Right lobe of liver (tissue), 6 donors: Measurements from ENCODE around the gene RGS16. TPM values are rescaled to one million over a fixed set of nuclear protein-coding genes. Genes with fewer than 3 reads are reported as not detected.
A peak's percentile ranks its signal among the peaks of the same experiment; 100 is the strongest.
"Not testable (repeated sequence)": the region's sequence is repeated elsewhere in the genome, so short reads cannot be mapped to it uniquely, and the experiment has no call there.

Experiments used
- ATAC-seq, 4 donors: fragments of 200-7000 bp; cut with Tn5 transposase; one replicate each; pipeline ENCODE4 v1.9.1; 2020; ENCODE audit warnings: mild to moderate bottlenecking in 4 of 4, moderate library complexity in 4 of 4
- DNase-seq, 3 donors: peaks; one replicate each; pipeline ENCODE4 v3.0.0-alpha.2; 2020
- H3K27ac ChIP-seq, 3 donors: fragments of 200-600 bp; one replicate each; pipeline ENCODE4 v1.8.0; 2022
- H3K27me3 ChIP-seq, 2 donors: fragments of 200-600 bp; one replicate each; pipeline ENCODE4 v1.8.0; 2022
- H3K36me3 ChIP-seq, 4 donors: fragments of 200-600 bp; sonication (generic) in 1 of 4; one replicate each; pipeline versions ENCODE4 v1.5.1 to v1.8.0; 2017 to 2022; ENCODE audit warnings: control low read depth in 1 of 4
- H3K4me1 ChIP-seq, 4 donors: fragments of 200-600 bp; sonication (generic) in 1 of 4; one replicate each; pipeline versions ENCODE4 v1.5.1 to v1.8.0; 2017 to 2022; ENCODE audit warnings: control low read depth in 1 of 4
- H3K4me3 ChIP-seq, 3 donors: fragments of 200-600 bp; one replicate each; pipeline ENCODE4 v1.8.0; 2022
- H3K9me3 ChIP-seq, 4 donors: fragments of 200-600 bp; sonication (generic) in 1 of 4; one replicate each; pipeline versions ENCODE4 v1.5.1 to v1.8.0; 2017 to 2022; ENCODE audit warnings: control low read depth in 1 of 4
- CTCF ChIP-seq, 4 donors: fragments of 200-600 bp in 3 of 4; fragments of 450-650 bp in 1 of 4; IDR thresholded peaks; one replicate each; pipeline versions ENCODE4 v1.5.1 to v1.8.0; 2016 to 2022; ENCODE audit warnings: antibody characterized with exemption in 4 of 4, mild to moderate bottlenecking in 2 of 4
- POLR2A ChIP-seq: fragments of 450-650 bp; IDR thresholded peaks from one replicate; pipeline ENCODE4 v1.6.1; 2017; ENCODE audit warnings: antibody characterized with exemption, mild to moderate bottlenecking
- WGBS: methylation state at CpG from one replicate; pipeline ENCODE4 v1.1.6; 2018; ENCODE audit warnings: low coverage, low lambda C conversion rate; ENCODE audit not compliant: insufficient coverage; ENCODE audit errors: missing lambda C conversion rate; 5-methylcytosine and 5-hydroxymethylcytosine counted together
- intact Hi-C, 2 donors: fragments of 100-400 bp; cut with DNase I; formaldehyde crosslinking; loops; one replicate each; pipeline versions ENCODE4 v1.11.2 to v1.14.1; 2022
- total RNA-seq, 6 experiments: library from RNA; depleted of rRNA in 2 of 6; stranded (reverse); fragments of >200 nt in 2 of 6; fragmentation: NEBNext Ultra II Directional in 3 of 6; extraction: Animal tissue kit (Norgen Biotek cat#: 25700) in 3 of 6; gene quantifications; one replicate each; pipeline versions ENCODE4 v1.1.0 to v1.2.4, GENCODE V29; 2016 to 2023
- donor health status: DM: no; HTN: yes; CAD: no.
- donor health status: DM: no; HTN: no; CAD: no.
- donor health status: DM: no; HTN: no; CAD: no.
- donor health status: DM: no; HTN: yes; CAD: no.
- donor health status: DM: no; HTN: yes; CAD: no.

The RGS16 gene
- total RNA-seq, 6 experiments from 2014 or later, result 0.15 to 3.4 (median 0.99) TPM

- TF ChIP-seq POLR2A (no peak), CTCF (IDR thresholded peaks at IDR 0.05) (no peak)
- Histone ChIP-seq H3K4me3 (no peak overlapping the region), H3K4me1 (no peaks in the 10 kb centered on the region), H3K27me3 (no peaks in the 10 kb centered on the region), H3K9me3 (no peaks in the 10 kb centered on the region), H3K36me3 (no peaks in the 10 kb centered on the region), H3K27ac (no peak overlapping the region)
- no peak for DNase-seq
- intact Hi-C loops, result no loop called here
- 48% methylated on average over 2 of the region's 2 CpGs for WGBS
- peak in 1 of 4 donors; percentile 59 for ATAC-seq
These were observed 31.7 kb upstream of the RGS16 start for GRCh38 chr1:182635871-182636270.

- 85% methylated on average over 5 of the region's 9 CpGs for WGBS
- ATAC-seq (peak in 1 of 4 donors; percentile 23), DNase-seq (no peak)
- no peak overlapping the region for H3K27ac ChIP-seq
- intact Hi-C loops, result no loop called here
- H3K4me3 ChIP-seq, result no peak overlapping the region
- no peaks in the 10 kb centered on the region for H3K27me3 ChIP-seq
- no peaks in the 10 kb centered on the region for H3K9me3 ChIP-seq
- no peak for TF ChIP-seq CTCF (IDR thresholded peaks at IDR 0.05)
- no peak for TF ChIP-seq POLR2A
- no peaks in the 10 kb centered on the region for H3K4me1 ChIP-seq
- H3K36me3 ChIP-seq, result no peaks in the 10 kb centered on the region
These were observed 30.3 kb upstream of the RGS16 start for GRCh38 chr1:182634306-182635072.

GRCh38 chr1:182633657-182634281 lies 29.6 kb upstream of the RGS16 start:
- no peaks in the 10 kb centered on the region for H3K9me3 ChIP-seq
- intact Hi-C loops, result no loop called here
- DNase-seq (no peak), ATAC-seq (no peak)
- no peak for TF ChIP-seq CTCF (IDR thresholded peaks at IDR 0.05)
- TF ChIP-seq POLR2A, result no peak
- H3K36me3 ChIP-seq, result no peaks in the 10 kb centered on the region
- no peaks in the 10 kb centered on the region for H3K4me1 ChIP-seq
- H3K27ac ChIP-seq, result no peak overlapping the region
- H3K27me3 ChIP-seq, result no peaks in the 10 kb centered on the region
- 82% methylated on average over 8 of the region's 11 CpGs for WGBS
- H3K4me3 ChIP-seq, result no peak overlapping the region

GRCh38 chr1:182633031-182633430 lies 28.8 kb upstream of the RGS16 start:
- no peaks in the 10 kb centered on the region for H3K9me3 ChIP-seq
- H3K4me3 ChIP-seq, result no peak overlapping the region
- H3K27me3 ChIP-seq, result no peaks in the 10 kb centered on the region
- H3K27ac ChIP-seq, result no peak overlapping the region
- intact Hi-C loops, result no loop called here
- no peaks in the 10 kb centered on the region for H3K36me3 ChIP-seq
- no peak for DNase-seq
- TF ChIP-seq POLR2A, result no peak
- TF ChIP-seq CTCF (IDR thresholded peaks at IDR 0.05), result no peak
- ATAC-seq, result no peak
- H3K4me1 ChIP-seq, result no peaks in the 10 kb centered on the region

GRCh38 chr1:182632441-182632857 lies 28.3 kb upstream of the RGS16 start:
- H3K9me3 ChIP-seq, H3K4me1 ChIP-seq, DNase-seq, H3K36me3 ChIP-seq, H3K27ac ChIP-seq, ATAC-seq, H3K4me3 ChIP-seq, intact Hi-C loops, H3K27me3 ChIP-seq: not testable (repeated sequence)
- 44% methylated on average over 8 of the region's 12 CpGs for WGBS
